Retinal pigment epithelial cell (primary cell): ENCODE measurements around the gene IL20RA.

Experiments
- DNase-seq: peaks from one replicate; pipeline ENCODE4 v3.0.0-alpha.2; 2010; ENCODE audit warnings: low read depth
- H3K4me3 ChIP-seq: 2 replicates; pipeline ENCODE4 v1.5.1; 2011; ENCODE audit warnings: mild to moderate bottlenecking, low read length, control low read depth, moderate library complexity
- CTCF ChIP-seq: conservative IDR thresholded peaks from 2 replicates; pipeline ENCODE4 v1.5.1; 2011; ENCODE audit warnings: low read depth, low read length, control low read depth, inconsistent platforms

Gene IL20RA

DNA sequence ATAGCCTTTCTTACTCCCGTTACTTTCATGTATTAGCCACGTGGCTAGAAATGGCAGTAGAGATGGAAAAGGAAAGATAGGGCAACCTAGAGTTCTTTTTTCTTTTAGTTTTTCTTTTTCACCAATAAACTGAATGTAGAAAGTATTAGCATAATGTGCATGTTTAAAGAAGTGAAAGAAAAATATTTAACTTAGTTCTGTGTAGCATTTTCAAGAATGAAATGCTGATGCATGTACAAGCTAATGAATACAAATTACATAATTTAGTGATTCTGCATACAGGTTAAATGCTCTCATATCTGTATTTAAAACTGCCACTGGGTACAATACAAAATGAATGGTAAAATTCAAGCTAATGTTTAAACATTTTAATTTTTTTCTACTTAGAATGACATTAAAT lies 22.6 kb upstream of the IL20RA start:
- DNase-seq = no peak
- no peak overlapping the region for H3K4me3 ChIP-seq
- no peak for TF ChIP-seq CTCF

DNA sequence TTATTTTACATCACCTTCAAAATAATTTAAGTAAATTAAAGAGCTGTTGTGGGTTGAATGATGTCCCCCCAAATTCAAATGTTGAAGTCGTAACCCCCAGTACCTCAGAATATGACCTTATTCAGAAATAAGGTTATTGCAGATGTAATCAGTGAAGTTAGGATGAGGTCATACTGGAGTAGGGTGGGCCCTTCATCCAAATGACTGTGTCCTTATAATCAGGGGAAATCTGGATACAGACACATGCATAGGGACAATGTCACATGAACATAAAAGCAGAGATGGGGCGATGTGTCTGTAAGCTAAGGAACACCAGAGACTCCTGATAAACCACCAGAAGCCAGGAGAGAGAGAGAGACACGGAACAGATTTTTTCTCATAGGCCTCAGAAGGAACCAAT lies 13.3 kb upstream of the IL20RA start:
- TF ChIP-seq CTCF = no peak
- no peak for DNase-seq

DNA sequence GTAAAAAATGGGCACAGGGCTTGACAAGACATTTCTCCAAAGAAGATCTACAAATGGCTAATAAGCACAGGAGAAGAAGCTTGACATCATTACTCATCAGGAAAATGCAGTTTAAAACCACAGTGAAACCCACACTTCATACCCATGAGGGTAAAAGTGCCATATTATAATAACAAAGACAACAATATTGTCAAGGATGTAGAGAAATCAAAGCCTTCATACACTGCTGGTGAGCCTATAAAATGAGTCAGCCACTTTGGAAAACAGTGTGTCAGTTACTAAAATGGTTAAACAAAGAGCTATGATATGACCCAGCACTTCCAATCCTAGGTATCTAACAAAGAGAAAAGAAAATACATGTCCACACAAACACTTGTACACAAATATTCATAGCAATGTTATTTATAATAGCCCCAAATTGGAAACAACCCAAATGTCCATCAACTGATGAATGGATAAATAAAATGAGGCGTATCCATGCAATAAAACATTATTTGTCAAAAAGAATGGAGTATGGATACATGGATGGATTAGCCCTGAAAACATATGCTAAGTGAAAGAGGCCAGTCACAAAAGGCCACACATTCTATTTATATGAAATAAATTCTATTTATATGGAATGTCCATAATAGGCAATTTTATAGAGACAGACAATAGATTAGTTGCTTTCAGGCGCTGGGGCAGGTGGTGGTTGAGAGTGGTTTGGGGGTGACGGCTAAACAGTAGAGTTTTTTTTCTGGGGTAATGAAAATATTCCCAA lies 11.5 kb upstream of the IL20RA start:
- TF ChIP-seq CTCF = no peak
- DNase-seq = no peak
- H3K4me3 ChIP-seq = no peak overlapping the region

More for the DNA sequence above, 13.3 kb upstream of the IL20RA start:
- no peak overlapping the region for H3K4me3 ChIP-seq

DNA sequence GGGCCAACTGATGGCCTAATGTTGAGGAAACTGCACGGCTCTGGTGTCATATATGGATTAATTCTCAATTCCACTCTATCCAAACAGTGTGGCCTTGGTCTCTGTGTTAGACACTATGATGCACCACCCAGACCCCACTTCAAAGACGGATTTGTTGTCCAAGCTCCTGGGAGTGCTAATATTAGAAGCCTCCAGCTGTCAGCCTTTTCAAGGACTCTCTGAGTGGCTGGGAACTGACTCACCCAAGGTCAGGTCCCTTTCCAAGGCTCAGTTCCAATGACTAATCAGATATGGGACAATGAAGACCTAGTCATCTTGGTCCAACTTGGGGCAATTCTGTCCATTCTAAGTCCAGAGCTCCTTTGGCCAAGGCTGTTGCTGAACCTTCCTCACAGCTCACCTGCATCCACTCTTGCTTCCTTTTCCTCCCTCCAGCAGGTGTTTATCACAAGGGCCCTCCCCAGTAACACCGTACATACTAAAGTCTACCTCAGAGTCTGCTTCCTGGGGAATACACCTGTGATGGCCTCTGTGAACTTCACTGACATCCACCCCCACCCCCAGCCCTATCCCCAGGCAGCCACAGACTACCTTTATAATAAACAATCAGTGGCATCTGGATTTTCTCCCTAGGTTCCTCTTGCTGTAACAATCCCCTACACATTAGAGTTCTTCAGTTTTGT lies 7.2 kb upstream of the IL20RA start:
- H3K4me3 ChIP-seq = no peak overlapping the region
- TF ChIP-seq CTCF = no peak
- no peak for DNase-seq

GRCh38 chr6:137049095-137049494 lies 4.3 kb upstream of the IL20RA start:
- no peak for DNase-seq
- TF ChIP-seq CTCF = no peak
- H3K4me3 ChIP-seq = no peak overlapping the region

DNA sequence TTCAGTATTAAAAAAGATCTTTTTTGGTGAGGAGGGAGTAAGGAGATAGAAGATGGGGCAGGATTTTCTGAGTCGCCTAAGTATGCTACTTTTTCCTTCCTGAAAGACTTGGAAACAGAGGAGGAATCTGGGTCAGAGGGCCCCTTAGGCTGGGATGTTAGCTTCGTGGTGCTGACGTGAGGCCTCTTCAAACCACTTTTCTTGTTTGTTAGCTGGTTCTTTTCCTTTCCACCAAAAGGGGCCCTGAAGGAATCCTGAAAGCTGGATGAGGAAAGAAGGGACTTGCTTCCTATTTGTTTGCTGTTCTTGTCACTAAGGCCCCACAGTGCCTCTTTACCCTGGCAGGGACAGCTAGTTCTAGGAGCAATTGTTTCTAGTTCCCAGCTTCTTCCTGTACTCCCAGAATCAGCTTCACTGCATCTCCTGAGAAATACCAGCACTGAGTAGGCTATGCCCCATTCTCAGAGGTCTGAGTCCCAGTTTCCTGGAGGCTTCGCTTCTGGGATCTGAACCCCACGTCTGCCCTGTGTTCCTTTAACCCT lies 2.2 kb upstream of the IL20RA start:
- TF ChIP-seq CTCF = no peak
- DNase-seq = no peak
- H3K4me3 ChIP-seq = no peak overlapping the region
